Stimulated activated CD4-positive, alpha-beta T cell treated with anti-CD3 and anti-CD28 coated beads, Interleukin-1b, Interleukin-23, amount 100 ng/mL, for 48 hours (primary cell): Measurements from ENCODE around the gene MS4A6A.
"Not testable (repeated sequence)": the region's sequence is repeated elsewhere in the genome, so short reads cannot be mapped to it uniquely, and the experiment has no call there.

Experiments used
- DNase-seq: peaks from one replicate; pipeline ENCODE4 v3.0.0-alpha.2; 2020

The MS4A6A gene

GRCh38 chr11:60175860-60176275 is 7.0 kb downstream of the MS4A6A start:
- no peak for DNase-seq

- DNase-seq = no peak
Measured at GRCh38 chr11:60172011-60172410, 10.9 kb downstream of the MS4A6A start.

GRCh38 chr11:60170566-60170965 is 12.3 kb downstream of the MS4A6A start:
- DNase-seq = no peak

GRCh38 chr11:60169264-60169915 is 13.5 kb downstream of the MS4A6A start:
- no peak for DNase-seq

- DNase-seq = no peak
Measured at GRCh38 chr11:60168306-60168705, 14.6 kb downstream of the MS4A6A start.

GRCh38 chr11:60165951-60166350 is 16.9 kb downstream of the MS4A6A start:
- DNase-seq = no peak

- no peak for DNase-seq
Measured at GRCh38 chr11:60165538-60165937, 17.3 kb downstream of the MS4A6A start.

- no peak for DNase-seq
Measured at GRCh38 chr11:60164550-60165075, 18.3 kb downstream of the MS4A6A start.

GRCh38 chr11:60161766-60162165 is 21.1 kb downstream of the MS4A6A start:
- DNase-seq = no peak

- no peak for DNase-seq
Measured at GRCh38 chr11:60161107-60161506, 21.8 kb downstream of the MS4A6A start.

GRCh38 chr11:60159868-60160267 is 23.0 kb downstream of the MS4A6A start:
- no peak for DNase-seq

GRCh38 chr11:60159284-60159683 is 23.6 kb downstream of the MS4A6A start:
- no peak for DNase-seq

GRCh38 chr11:60158636-60159035 is 24.2 kb downstream of the MS4A6A start:
- DNase-seq = no peak

GRCh38 chr11:60155931-60156330 is 27.0 kb downstream of the MS4A6A start:
- DNase-seq = no peak

GRCh38 chr11:60152727-60153126 is 30.2 kb downstream of the MS4A6A start:
- DNase-seq = not testable (repeated sequence)

- DNase-seq = no peak
Measured at GRCh38 chr11:60150279-60150678, 32.6 kb downstream of the MS4A6A start.

GRCh38 chr11:60145677-60146076 is 37.2 kb downstream of the MS4A6A start:
- DNase-seq = no peak

- DNase-seq = no peak
Measured at GRCh38 chr11:60143768-60144167, 39.1 kb downstream of the MS4A6A start.

GRCh38 chr11:60133917-60134316 is 49.0 kb downstream of the MS4A6A start:
- DNase-seq = no peak

GRCh38 chr11:60131912-60132311 is 51.0 kb downstream of the MS4A6A start:
- DNase-seq = no peak

- DNase-seq = no peak
Measured at GRCh38 chr11:60130496-60130895, 52.4 kb downstream of the MS4A6A start.

GRCh38 chr11:60129853-60130252 is 53.0 kb downstream of the MS4A6A start:
- no peak for DNase-seq

GRCh38 chr11:60128866-60129265 is 54.0 kb downstream of the MS4A6A start:
- DNase-seq = not testable (repeated sequence)

- no peak for DNase-seq
Measured at GRCh38 chr11:60128376-60128775, 54.5 kb downstream of the MS4A6A start.

GRCh38 chr11:60127311-60127811 is 55.5 kb downstream of the MS4A6A start:
- no peak for DNase-seq
